MG63 (cell line): ENCODE measurements around the gene PPP2R5A. TPM values are rescaled to one million over a fixed set of nuclear protein-coding genes. Genes with fewer than 3 reads are reported as not detected.
"Not testable (repeated sequence)": the region's sequence is repeated elsewhere in the genome, so short reads cannot be mapped to it uniquely, and the experiment has no call there.

ENCODE experiments used
- DNase-seq: peaks from one replicate; pipeline ENCODE4 v3.0.0-alpha.2; 2020
- H3K27me3 ChIP-seq: fragments of 250-450 bp; sonication (Bioruptor Pico); 2 replicates; pipeline ENCODE4 v1.5.1; 2020; ENCODE audit warnings: mild to moderate bottlenecking, moderate library complexity
- H3K36me3 ChIP-seq: fragments of 250-450 bp; sonication (Bioruptor Pico); 2 replicates; pipeline ENCODE4 v1.5.1; 2020; ENCODE audit warnings: mild to moderate bottlenecking, moderate library complexity
- H3K4me3 ChIP-seq: fragments of 250-450 bp; sonication (Bioruptor Pico); 2 replicates; pipeline ENCODE4 v1.5.1; 2020; ENCODE audit warnings: mild to moderate bottlenecking, moderate library complexity
- H3K9me3 ChIP-seq: fragments of 250-450 bp; sonication (Bioruptor Pico); 2 replicates; pipeline ENCODE4 v1.5.1; 2020; ENCODE audit warnings: mild to moderate bottlenecking, moderate library complexity
- total RNA-seq: library from RNA; depleted of rRNA; stranded (reverse); fragments of >200 nt; shearing (Covaris generic); gene quantifications from 2 replicates; pipeline ENCODE4 v1.2.3, GENCODE V29; 2014; ENCODE audit warnings: low replicate concordance

Gene PPP2R5A
- total RNA-seq, 1 experiment from 2014 or later, result 23.6 TPM

DNA sequence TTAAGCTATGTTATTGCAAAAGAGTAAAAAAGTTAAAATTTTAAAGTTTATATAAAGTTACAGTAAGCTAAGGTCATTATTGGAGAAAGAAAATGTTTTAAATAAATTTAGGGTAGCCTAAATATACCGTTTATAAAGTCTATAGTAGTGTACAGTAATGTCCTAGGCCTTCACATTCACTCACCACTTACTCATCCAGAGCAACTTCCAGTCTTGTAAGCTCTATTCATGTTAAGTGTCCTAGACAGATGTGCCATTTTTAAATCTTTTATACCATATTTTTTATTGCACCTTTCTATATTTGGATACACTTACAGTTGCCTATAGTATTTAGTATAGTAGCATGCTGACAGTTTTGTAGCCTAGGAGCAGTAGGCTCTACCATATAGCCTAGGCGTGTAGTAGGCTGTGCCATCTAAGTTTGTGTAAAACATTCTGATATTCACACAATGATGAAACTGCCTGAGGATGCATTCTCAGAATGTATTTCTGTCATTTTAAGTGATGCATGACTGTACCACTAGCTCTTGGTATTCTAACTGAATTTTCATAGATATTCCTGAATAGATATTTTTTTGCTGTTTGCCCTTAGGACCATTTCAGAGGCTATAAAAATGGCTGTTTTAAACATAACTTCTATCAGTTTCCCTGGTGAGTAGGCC, 26.8 kb downstream of the PPP2R5A start:
- no peak for DNase-seq
- no peaks in the 10 kb centered on the region for H3K36me3 ChIP-seq
- H3K9me3 ChIP-seq, result peaks cover 4% of the 10 kb centered on the region; the same call in 1 of the 2 replicates
- H3K27me3 ChIP-seq, result no peaks in the 10 kb centered on the region
- no peak overlapping the region for H3K4me3 ChIP-seq

DNA sequence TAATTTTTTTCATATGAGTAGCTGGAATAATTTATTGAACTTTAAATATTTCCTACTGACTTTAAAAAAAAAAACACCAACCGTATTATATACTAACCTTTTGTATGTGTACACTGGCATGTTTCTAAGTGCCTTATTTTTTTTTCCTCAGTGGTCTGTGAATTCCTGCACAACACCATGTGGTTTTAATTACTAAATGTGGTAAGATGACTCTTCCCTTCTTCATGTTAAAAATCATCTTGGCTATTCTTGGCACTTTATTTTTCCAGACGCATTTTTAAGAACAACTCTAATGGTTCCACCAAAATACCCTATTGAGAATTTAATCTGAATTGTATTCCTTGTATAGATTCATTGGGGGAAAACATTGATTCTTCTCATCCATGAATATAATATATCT, 28.4 kb downstream of the PPP2R5A start:
- Histone ChIP-seq H3K9me3 (peaks cover 4% of the 10 kb centered on the region; the same call in 1 of the 2 replicates), H3K27me3 (no peaks in the 10 kb centered on the region), H3K36me3 (no peaks in the 10 kb centered on the region), H3K4me3 (no peak overlapping the region)
- DNase-seq, result no peak

DNA sequence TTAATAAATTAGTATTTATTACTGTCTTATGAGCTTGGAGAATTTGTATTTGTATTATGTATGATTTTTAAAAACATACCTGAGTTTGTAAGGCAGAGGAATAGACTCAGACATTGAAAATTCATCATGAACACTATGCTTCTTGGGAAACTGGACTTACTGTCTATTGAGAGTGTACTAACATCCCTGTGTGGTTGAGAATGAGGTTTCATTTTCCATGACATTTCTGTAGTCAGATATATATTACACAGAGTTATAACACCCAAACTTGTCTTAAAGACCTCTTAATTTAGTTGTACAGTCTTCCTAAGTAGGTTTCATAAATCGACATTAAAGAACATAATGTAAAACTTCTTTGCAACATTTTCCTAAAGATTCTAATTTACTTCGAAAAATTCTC, 30.0 kb downstream of the PPP2R5A start:
- DNase-seq, result no peak
- Histone ChIP-seq H3K36me3 (no peaks in the 10 kb centered on the region), H3K9me3 (peaks cover 4% of the 10 kb centered on the region; the same call in 1 of the 2 replicates), H3K27me3 (no peaks in the 10 kb centered on the region), H3K4me3 (no peak overlapping the region)

GRCh38 chr1:212315907-212316306, 30.7 kb downstream of the PPP2R5A start:
- peak; percentile 19 for DNase-seq
- Histone ChIP-seq H3K9me3 (peaks cover 4% of the 10 kb centered on the region; the same call in 1 of the 2 replicates), H3K4me3 (no peak overlapping the region), H3K36me3 (no peaks in the 10 kb centered on the region), H3K27me3 (no peaks in the 10 kb centered on the region)

DNA sequence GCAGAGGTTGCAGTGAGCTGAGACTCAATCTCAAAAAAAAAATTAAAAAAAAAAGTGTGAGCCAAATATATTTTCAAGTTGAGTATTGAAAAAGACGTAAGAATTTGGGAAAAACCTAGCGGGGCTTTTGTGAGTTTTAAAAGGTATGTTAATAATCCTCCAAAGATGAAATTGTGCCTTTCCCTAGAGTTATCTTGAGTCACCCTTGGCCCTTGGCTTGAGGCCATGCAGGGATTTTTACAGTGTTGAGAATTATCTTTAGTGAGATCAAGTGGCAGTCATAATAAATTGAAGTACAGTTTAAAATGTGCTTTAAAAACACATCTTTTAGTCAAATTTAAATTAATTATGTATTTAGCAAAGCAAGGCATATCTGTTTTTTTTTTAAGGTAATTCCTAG, 32.7 kb downstream of the PPP2R5A start:
- Histone ChIP-seq H3K9me3 (no peaks in the 10 kb centered on the region), H3K27me3 (no peaks in the 10 kb centered on the region)
- DNase-seq, result no peak

GRCh38 chr1:212321031-212321430, 35.8 kb downstream of the PPP2R5A start:
- not testable (repeated sequence) for H3K36me3 ChIP-seq, H3K9me3 ChIP-seq, H3K4me3 ChIP-seq, H3K27me3 ChIP-seq, DNase-seq

More for the DNA sequence above, 32.7 kb downstream of the PPP2R5A start:
- Histone ChIP-seq H3K36me3 (no peaks in the 10 kb centered on the region), H3K4me3 (no peak overlapping the region)

DNA sequence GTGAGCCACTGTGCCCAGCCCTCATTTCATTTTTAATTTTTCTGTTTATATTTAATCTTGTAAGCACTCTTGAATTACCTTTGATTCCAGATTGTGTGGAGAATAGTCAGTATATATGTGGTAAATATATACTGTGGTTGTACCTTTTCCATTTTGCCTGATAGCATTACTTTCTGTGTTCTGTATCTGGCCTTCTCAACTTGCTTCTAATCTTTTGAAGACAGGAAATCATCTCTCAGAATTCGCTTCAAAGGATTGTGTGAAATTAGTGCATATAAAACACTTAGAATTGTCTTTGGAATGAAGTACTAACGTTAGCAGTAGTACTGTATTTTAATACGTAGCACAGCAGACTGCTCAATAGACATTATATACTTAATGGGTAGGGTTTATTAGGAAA, 37.9 kb downstream of the PPP2R5A start:
- H3K9me3 ChIP-seq, result no peaks in the 10 kb centered on the region
- no peaks in the 10 kb centered on the region for H3K36me3 ChIP-seq
- no peak for DNase-seq
- H3K27me3 ChIP-seq, result no peaks in the 10 kb centered on the region
- no peak overlapping the region for H3K4me3 ChIP-seq

- H3K4me3 ChIP-seq, result no peak overlapping the region
- no peaks in the 10 kb centered on the region for H3K36me3 ChIP-seq
- no peak for DNase-seq
- no peaks in the 10 kb centered on the region for H3K27me3 ChIP-seq
- H3K9me3 ChIP-seq, result no peaks in the 10 kb centered on the region
These were observed 41.3 kb downstream of the PPP2R5A start for GRCh38 chr1:212326541-212326940.

DNA sequence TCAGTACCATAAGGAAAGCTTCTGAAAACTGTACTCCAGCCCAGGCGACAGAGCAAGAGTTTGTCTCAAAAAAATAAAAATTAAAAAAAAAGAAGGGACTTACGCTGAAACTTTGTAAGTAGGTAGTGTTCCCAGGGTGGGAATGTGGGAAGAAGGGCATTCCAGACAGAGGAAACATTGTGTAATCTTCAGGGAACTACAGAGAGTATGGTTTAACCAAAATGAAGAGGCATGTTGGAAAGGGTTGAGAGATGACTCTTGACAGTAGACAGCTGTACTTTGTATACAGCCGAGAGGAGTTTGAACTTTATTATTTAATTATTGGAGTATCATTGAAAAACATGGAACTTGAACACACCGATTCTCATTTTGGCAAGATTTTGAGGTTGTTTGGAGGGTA, 43.0 kb downstream of the PPP2R5A start:
- DNase-seq, result no peak

GRCh38 chr1:212329105-212329504, 43.9 kb downstream of the PPP2R5A start:
- no peaks in the 10 kb centered on the region for H3K9me3 ChIP-seq
- no peak for DNase-seq
- no peaks in the 10 kb centered on the region for H3K27me3 ChIP-seq
- H3K4me3 ChIP-seq, result no peak overlapping the region
- H3K36me3 ChIP-seq, result peaks cover 5% of the 10 kb centered on the region

More for the DNA sequence above, 43.0 kb downstream of the PPP2R5A start:
- no peaks in the 10 kb centered on the region for H3K27me3 ChIP-seq
- no peak overlapping the region for H3K4me3 ChIP-seq
- no peaks in the 10 kb centered on the region for H3K9me3 ChIP-seq
- no peaks in the 10 kb centered on the region for H3K36me3 ChIP-seq

DNA sequence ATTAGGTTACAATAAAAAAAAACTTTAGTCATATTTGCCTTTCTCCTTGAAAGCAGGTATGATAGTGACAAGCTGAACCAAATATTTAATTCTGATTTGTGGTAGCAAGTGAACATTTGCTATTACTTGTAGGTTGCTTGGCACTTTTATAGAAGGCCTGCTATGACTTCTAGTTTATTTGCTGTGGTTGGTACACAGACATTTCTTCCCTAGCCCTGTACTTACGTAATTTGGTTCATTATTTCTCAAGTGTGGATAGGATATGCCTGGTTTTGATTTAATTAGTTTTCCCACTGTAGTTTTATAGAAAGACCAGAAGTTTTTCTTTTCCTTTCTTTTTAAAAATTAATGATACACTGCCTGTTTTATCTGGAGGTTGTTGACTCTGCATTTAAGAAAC, 55.9 kb downstream of the PPP2R5A start:
- Histone ChIP-seq H3K9me3 (no peaks in the 10 kb centered on the region), H3K4me3 (no peak overlapping the region), H3K27me3 (no peaks in the 10 kb centered on the region), H3K36me3 (no peaks in the 10 kb centered on the region)
- DNase-seq, result no peak

GRCh38 chr1:212344905-212345304, 59.7 kb downstream of the PPP2R5A start:
- Histone ChIP-seq H3K4me3 (no peak overlapping the region), H3K27me3 (no peaks in the 10 kb centered on the region), H3K9me3 (no peaks in the 10 kb centered on the region), H3K36me3 (peaks cover 5% of the 10 kb centered on the region)
- no peak for DNase-seq

DNA sequence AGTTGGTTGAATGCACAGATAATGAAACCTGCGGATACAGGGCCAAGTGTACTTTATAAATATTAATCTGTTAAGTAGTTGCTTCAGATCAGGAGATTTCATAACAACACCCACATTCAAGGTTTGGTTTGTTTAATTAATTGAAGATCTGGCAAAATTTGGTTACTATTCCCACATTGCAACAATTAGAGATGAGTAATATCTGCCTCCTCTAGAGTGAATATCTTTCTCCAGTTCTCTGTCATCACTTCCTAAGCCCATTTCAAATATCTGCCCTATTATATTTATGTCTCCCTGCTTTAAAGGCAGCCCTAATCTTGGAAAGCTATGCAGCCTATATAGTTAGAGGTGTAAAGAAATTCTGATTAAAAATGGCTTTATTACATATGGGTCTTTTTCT, 61.4 kb downstream of the PPP2R5A start:
- no peak for DNase-seq
- H3K27me3 ChIP-seq, result no peaks in the 10 kb centered on the region
- no peak overlapping the region for H3K4me3 ChIP-seq
- H3K36me3 ChIP-seq, result peaks cover 5% of the 10 kb centered on the region
- no peaks in the 10 kb centered on the region for H3K9me3 ChIP-seq

- Histone ChIP-seq H3K4me3 (no peak overlapping the region), H3K27me3 (no peaks in the 10 kb centered on the region)
These were observed 66.6 kb downstream of the PPP2R5A start for GRCh38 chr1:212351588-212352362.

GRCh38 chr1:212353181-212353580, 68.0 kb downstream of the PPP2R5A start:
- Histone ChIP-seq H3K4me3 (no peak overlapping the region), H3K27me3 (no peaks in the 10 kb centered on the region), H3K36me3 (peaks cover 20% of the 10 kb centered on the region), H3K9me3 (no peaks in the 10 kb centered on the region)
- DNase-seq, result no peak

More at GRCh38 chr1:212351588-212352362, 66.6 kb downstream of the PPP2R5A start:
- no peak for DNase-seq
- Histone ChIP-seq H3K9me3 (no peaks in the 10 kb centered on the region), H3K36me3 (peaks cover 18% of the 10 kb centered on the region)

DNA sequence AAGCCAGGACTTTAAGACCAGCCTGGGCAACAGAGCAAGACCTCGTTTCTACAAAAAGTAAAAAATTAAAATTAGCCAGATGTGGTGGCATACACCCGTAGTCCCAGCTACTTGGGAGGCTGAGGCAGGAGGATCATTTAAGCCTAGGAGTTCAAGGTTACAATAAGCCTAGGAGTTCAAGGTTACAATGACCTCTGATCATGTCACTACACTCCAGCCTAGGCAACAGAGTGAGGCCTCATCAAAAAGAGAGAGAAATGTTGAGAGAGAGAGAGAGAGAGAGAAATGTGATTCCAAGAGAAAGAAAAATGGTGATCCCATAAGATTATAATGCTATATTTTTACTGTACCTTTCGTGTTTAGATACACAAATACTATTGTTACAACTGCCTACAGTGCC, 69.3 kb downstream of the PPP2R5A start:
- Histone ChIP-seq H3K4me3 (no peak overlapping the region), H3K9me3 (no peaks in the 10 kb centered on the region), H3K27me3 (no peaks in the 10 kb centered on the region), H3K36me3 (peaks cover 28% of the 10 kb centered on the region)
- no peak for DNase-seq

- no peaks in the 10 kb centered on the region for H3K27me3 ChIP-seq
- H3K4me3 ChIP-seq, result no peak overlapping the region
- peak; percentile 31 for DNase-seq
- H3K9me3 ChIP-seq, result no peaks in the 10 kb centered on the region
- H3K36me3 ChIP-seq, result peaks cover 36% of the 10 kb centered on the region
These were observed 70.2 kb downstream of the PPP2R5A start for GRCh38 chr1:212355230-212355969.
